ENCODE data around the gene PCNX4. TPM values are rescaled to one million over a fixed set of nuclear protein-coding genes. Genes with fewer than 3 reads are reported as not detected.

Gene PCNX4
- total RNA-seq, 3 donors from 2014 or later: 23.7 to 32.0 (median 25.7) TPM

- Histone ChIP-seq H3K36me3 (ENCODE audit: low read depth) (no peaks in the 10 kb centered on the region), H3K4me1 (ENCODE audit: low read depth) (no peaks in the 10 kb centered on the region), H3K4me3 (peak overlapping the region; percentile 84), H3K9me3 (no peaks in the 10 kb centered on the region)
- no peak for ATAC-seq
- peak; percentile 23 for TF ChIP-seq CTCF (IDR thresholded peaks at IDR 0.05)
- no peak for DNase-seq
- intact Hi-C loops (cut with DNase I, micrococcal nuclease): no loop called here
Observed at GRCh38 chr14:60165547-60165876, 73.8 kb downstream of the PCNX4 start.

- no peak overlapping the region for H3K4me3 ChIP-seq
- intact Hi-C loops (cut with DNase I, micrococcal nuclease): no loop called here
- H3K36me3 ChIP-seq (ENCODE audit: low read depth): no peaks in the 10 kb centered on the region
- no peaks in the 10 kb centered on the region for H3K4me1 ChIP-seq (ENCODE audit: low read depth)
- no peak for ATAC-seq
- H3K9me3 ChIP-seq: no peaks in the 10 kb centered on the region
- TF ChIP-seq CTCF (IDR thresholded peaks at IDR 0.05): no peak
- DNase-seq: no peak
Observed at GRCh38 chr14:60166142-60166541, 74.4 kb downstream of the PCNX4 start.

- no peaks in the 10 kb centered on the region for H3K36me3 ChIP-seq (ENCODE audit: low read depth)
- ATAC-seq: no peak
- no peaks in the 10 kb centered on the region for H3K9me3 ChIP-seq
- H3K4me1 ChIP-seq (ENCODE audit: low read depth): no peaks in the 10 kb centered on the region
- H3K4me3 ChIP-seq: no peak overlapping the region
- TF ChIP-seq CTCF (IDR thresholded peaks at IDR 0.05): no peak
- intact Hi-C loops (cut with DNase I, micrococcal nuclease): loop anchor here in 1 of 2 donors (10.0 kb wide), 1 partner anchor 105 kb away; no protein-coding TSS in a partner anchor
- DNase-seq: no peak
Observed at GRCh38 chr14:60169722-60170121, 78.0 kb downstream of the PCNX4 start.

GRCh38 chr14:60170948-60171347 lies 79.2 kb downstream of the PCNX4 start:
- Histone ChIP-seq H3K4me3 (no peak overlapping the region), H3K36me3 (ENCODE audit: low read depth) (no peaks in the 10 kb centered on the region), H3K4me1 (ENCODE audit: low read depth) (no peaks in the 10 kb centered on the region), H3K9me3 (no peaks in the 10 kb centered on the region)
- no peak for TF ChIP-seq CTCF (IDR thresholded peaks at IDR 0.05)
- ATAC-seq: no peak
- no peak for DNase-seq
- intact Hi-C loops (cut with DNase I, micrococcal nuclease): loop anchor here in 1 of 2 donors (10.0 kb wide), 1 partner anchor 106 kb away; no protein-coding TSS in a partner anchor

GRCh38 chr14:60171690-60172089 lies 80.0 kb downstream of the PCNX4 start:
- intact Hi-C loops (cut with DNase I, micrococcal nuclease): loop anchor here in 1 of 2 donors (10.0 kb wide), 1 partner anchor 107 kb away; no protein-coding TSS in a partner anchor
- Histone ChIP-seq H3K36me3 (ENCODE audit: low read depth) (no peaks in the 10 kb centered on the region), H3K4me3 (no peak overlapping the region), H3K9me3 (no peaks in the 10 kb centered on the region), H3K4me1 (ENCODE audit: low read depth) (no peaks in the 10 kb centered on the region)
- DNase-seq: no peak
- TF ChIP-seq CTCF (IDR thresholded peaks at IDR 0.05): no peak
- no peak for ATAC-seq

Measured in mucosa of descending colon (tissue), 3 donors.